Epithelial cell of proximal tubule (primary cell): ENCODE data around the gene TAF13. TPM values are rescaled to one million over a fixed set of nuclear protein-coding genes. Genes with fewer than 3 reads are reported as not detected.

Experiments
- DNase-seq: peaks from one replicate; pipeline ENCODE4 v3.0.0-alpha.2; 2011; ENCODE audit warnings: low read depth
- H3K4me3 ChIP-seq: 2 replicates; pipeline ENCODE4 v1.5.1; 2011; ENCODE audit warnings: low read depth, mild to moderate bottlenecking, low read length
- total RNA-seq: library from RNA; depleted of rRNA; stranded (reverse); fragments of >200 nt; gene quantifications from 2 replicates; pipeline ENCODE4 v1.2.3, GENCODE V29; 2015
- TF ChIP-seq, protein P1 (sequence below): conservative IDR thresholded peaks from 2 replicates; pipeline ENCODE4 v1.5.1; 2012; ENCODE audit warnings: low read depth, mild to moderate bottlenecking, low read length

The TAF13 gene
- total RNA-seq, 1 donor from 2014 or later = 44.5 TPM

- TF ChIP-seq, protein P1, sequence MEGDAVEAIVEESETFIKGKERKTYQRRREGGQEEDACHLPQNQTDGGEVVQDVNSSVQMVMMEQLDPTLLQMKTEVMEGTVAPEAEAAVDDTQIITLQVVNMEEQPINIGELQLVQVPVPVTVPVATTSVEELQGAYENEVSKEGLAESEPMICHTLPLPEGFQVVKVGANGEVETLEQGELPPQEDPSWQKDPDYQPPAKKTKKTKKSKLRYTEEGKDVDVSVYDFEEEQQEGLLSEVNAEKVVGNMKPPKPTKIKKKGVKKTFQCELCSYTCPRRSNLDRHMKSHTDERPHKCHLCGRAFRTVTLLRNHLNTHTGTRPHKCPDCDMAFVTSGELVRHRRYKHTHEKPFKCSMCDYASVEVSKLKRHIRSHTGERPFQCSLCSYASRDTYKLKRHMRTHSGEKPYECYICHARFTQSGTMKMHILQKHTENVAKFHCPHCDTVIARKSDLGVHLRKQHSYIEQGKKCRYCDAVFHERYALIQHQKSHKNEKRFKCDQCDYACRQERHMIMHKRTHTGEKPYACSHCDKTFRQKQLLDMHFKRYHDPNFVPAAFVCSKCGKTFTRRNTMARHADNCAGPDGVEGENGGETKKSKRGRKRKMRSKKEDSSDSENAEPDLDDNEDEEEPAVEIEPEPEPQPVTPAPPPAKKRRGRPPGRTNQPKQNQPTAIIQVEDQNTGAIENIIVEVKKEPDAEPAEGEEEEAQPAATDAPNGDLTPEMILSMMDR = no peak
- no peak overlapping the region for H3K4me3 ChIP-seq
- DNase-seq = no peak
Observed at GRCh38 chr1:109094377-109094803, 18.6 kb upstream of the TAF13 start.

GRCh38 chr1:109091839-109092193 lies 16.0 kb upstream of the TAF13 start:
- no peak for DNase-seq
- TF ChIP-seq, protein P1 = no peak
- peak overlapping the region; percentile 80 for H3K4me3 ChIP-seq

- H3K4me3 ChIP-seq = peak overlapping the region; percentile 80
- DNase-seq = no peak
- TF ChIP-seq, protein P1 = no peak
Observed at GRCh38 chr1:109091078-109091838, 15.5 kb upstream of the TAF13 start.

- peak within 1 kb of the TSS; percentile 80 for H3K4me3 ChIP-seq
- no peak for DNase-seq
- TF ChIP-seq, protein P1 = no peak
Observed at GRCh38 chr1:109090196-109091077, 14.6 kb upstream of the TAF13 start, which contains the start of gene TMEM167B. Gene TMEM167B, plus strand, starts transcription at chr1:109090764. Its CDS starts 109 bp downstream, at chr1:109090873.

DNA sequence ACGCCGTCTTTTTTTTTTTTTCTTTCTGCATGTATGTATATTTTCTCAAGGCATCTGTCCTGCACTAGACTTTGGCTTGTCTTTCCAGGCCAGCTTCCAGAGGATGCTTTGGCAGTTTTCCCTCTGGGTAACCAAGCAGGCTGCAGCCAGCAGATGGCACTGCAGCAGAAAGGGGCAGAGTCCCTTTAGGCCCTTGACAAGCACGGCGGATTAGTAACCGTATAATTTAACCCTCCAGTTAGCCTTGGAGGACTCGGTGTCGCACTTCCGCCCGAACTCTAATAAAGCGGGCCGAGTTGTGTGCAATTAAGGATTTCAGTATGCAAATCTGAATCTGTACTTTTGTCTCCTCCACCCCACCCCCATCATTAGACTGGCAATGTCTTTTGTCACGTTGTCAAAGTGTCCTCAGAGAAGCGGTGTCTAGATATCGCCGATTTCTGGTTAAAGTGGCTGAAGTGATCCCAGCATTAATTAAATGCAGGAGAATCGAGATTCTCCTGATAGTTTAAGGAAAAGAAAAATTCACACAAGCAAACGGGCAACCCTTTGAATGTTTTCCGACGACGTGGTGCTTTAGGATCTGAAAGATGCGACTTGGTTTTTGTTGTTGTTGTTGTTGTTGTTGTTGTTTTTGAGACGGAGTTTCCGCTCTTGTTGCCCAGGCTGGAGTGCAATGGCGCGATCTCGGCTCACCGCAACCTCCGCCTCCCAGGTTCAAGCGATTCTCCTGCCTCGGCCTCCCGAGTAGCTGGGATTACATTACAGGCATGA lies 13.6 kb upstream of the TAF13 start:
- DNase-seq = no peak
- TF ChIP-seq, protein P1 = peak; percentile 78
- peak overlapping the region; percentile 80 for H3K4me3 ChIP-seq
